Measurements from ENCODE around the gene IFT27.
A peak's percentile ranks its signal among the peaks of the same experiment; 100 is the strongest.

Gene IFT27

DNA sequence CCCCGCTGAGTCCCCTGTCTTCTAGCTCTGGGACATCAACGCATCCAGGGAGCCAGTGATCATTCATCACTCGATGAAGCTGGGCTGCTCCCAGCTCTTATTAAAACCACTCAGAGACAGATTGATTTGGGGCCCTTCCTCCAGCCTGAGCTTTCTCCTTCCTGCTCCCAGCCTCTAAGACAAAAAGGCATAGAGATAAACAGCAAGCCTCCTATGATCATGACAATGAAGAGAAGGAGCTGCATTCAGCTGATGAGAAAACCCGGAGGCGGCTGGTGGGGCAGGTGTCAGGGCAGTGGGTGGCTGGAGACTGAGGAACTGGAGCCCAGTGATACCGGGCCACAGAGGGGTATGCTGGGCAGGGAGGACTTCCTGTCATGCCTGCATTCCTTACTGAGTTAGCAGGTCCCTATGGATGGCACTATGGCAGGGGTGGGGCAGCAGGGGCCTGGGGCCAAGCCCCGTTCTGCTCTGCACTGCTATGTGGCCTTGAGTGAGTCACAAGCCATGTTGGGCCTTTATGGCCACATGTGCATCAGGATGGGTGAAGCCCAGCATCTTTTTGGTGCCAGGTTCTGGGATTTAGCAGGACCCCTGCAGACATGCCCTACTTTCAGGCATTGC, 20.7 kb upstream of the IFT27 start:
- DNase-seq, result no peak

GRCh38 chr22:36795633-36796032, 19.7 kb upstream of the IFT27 start:
- DNase-seq, result no peak

DNA sequence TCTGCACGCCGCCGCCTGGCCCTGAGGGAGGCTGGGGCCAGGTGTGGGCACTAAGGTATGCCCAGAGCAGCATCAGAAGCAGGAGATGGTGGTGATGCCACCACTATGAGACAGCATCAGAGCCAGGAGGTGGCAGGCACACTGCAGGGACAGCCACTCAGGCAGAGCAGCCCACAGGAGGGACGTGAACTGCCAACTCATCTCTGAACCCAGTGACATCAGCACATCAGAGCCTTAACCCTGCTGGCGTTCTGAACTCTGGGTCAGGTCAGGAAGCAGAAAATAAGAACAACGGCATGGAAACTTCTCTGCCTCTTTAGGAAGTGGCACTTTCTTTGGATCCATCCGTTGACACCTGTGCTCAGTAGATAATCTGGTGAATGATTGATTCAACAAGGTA, 14.7 kb upstream of the IFT27 start:
- no peak for DNase-seq

DNA sequence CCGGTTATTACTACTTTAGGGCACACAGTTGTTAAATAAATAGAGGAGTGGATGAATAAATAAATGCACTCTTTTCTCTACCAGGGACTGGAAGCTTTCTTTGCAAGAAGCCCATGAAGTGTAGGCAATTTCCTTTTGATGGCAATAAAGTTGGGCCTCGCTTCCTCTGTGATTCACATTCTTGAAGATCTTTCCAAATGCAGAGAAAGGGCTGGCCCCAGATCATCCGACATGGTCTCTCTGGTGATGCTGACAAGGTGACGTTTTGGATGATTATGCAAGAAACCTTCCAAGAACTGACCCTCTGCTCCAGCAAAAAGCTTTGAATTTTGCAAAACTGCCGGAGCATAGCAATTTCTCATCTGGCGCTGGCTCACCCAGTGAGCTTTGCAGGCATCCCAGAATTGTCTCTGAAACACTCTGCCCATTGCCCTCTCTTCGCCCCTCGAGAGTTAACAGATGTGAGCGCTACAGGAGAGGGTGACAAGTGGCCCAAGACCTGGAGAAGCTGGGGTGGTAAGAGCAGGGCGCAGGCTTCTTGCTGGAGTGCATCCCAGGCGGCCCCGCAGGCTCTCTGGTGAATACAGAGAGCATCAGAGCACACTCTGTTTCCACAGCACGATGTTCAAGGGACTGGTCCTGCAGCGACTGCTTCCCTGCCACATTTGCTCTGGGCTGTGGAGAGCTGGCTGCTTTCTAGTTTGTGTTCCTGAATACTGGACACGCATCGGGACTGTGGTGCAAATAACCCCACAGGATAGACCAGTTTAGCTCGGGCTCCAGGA, 11.5 kb upstream of the IFT27 start:
- no peak for DNase-seq

- no peak for DNase-seq
Measured at GRCh38 chr22:36783743-36784142, 7.8 kb upstream of the IFT27 start.

DNA sequence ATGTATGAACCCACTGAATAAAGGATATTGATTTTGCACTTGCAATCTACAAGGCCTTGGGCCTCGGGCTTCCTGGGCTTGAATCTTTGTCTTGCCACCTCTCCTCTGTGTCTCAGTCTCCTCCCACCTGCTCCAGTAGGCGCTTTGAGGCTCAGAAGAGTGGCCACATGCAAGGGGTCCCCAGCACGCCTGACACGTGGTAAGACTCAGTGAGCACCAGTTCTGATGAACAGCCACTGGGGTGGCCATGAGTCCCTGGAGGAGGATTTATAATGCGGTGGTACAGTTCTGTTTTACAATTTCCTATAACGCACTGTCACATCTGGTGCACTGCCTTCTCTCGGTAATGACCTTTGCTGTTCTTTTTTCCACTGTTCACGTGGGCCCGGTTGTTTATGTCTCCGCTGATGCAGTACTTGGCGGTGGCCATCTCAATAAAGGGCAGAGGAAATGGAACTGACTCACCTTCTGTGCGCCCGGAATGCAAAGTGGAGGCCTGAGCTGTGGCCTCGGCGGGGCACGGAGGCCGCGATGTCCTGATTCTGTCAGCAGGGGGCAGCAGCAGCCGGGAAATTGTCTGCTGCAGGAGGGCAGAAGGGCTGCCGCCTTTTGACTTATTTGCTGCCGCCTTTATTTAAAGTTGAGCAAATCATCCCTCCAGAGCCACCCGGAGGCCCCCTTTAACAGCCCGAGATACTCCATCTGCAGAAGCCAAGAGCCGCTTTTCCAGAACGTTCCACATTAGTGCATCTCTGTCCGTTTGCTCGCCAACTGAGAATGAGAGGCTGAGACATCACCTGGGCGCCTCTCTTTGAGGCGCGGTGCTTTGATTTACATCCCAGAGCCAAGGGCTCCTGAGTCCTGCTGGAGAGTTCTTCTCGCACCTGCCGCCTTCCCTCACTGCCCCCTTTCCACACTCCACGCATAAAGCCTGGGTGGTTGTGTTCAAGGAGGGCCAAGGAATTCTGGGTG, 6.0 kb upstream of the IFT27 start:
- DNase-seq, result peak; percentile 81

GRCh38 chr22:36778020-36778419, 2.1 kb upstream of the IFT27 start:
- DNase-seq, result no peak

DNA sequence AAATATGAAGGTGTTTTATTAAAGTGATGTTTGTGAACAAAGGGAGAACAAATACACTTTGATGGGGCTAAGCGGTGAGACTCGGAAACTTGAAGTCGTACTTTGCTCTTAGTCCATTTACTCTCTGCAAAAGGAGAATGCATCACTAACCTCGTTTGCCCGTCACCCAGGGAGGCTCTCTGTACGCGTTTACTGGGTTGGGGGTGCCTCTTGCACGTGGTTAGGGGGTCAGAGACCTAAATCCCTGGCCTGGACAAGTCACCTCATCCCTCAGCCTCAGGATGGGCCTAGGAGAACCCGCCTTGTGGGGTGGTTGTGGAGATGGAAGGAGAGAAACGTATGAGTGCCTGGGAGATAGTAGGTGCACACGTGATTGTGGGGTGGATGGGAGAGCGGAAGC, 803 bp upstream of the IFT27 start:
- no peak for DNase-seq

GRCh38 chr22:36775586-36775963, 344 bp downstream of the IFT27 start:
- no peak for DNase-seq

GRCh38 chr22:36773935-36774334, 2.0 kb downstream of the IFT27 start:
- DNase-seq, result no peak

- no peak for DNase-seq
Measured at GRCh38 chr22:36772451-36772850, 3.5 kb downstream of the IFT27 start.

DNA sequence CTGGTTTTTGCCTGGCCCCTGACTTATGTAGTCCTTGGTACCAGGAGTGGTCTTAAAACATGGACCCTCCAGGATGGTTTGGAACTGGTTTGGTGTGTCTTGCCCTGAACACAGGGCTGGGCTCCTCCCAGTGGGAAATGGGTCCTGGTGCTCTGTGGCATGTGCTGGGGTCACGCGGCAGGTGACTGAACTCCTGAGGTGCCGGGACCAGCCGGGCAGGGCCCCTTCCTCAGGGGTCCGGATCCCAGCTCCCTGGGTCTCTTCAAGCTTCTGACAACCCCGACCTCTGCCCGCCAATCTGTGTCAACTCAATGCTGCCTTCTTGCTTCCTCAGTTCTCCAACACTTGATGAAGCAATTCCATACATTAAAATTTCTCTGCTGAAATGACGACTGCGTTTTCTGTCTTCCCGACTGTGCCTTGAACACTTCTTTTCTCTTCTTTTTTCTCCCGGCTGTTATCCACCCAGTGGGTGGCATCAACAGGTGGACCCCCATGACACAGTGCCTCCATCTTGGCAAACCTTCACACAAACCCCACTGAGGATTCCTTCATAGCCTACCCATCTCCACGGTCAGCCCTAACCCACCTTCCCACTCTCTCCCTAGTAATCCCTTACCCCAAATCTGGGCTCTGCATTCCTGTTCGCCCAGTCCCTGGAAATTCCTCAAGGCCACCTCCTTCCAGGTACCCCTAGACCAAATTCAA, 4.4 kb downstream of the IFT27 start:
- no peak for DNase-seq

- DNase-seq, result no peak
Measured at GRCh38 chr22:36770513-36771231, 5.2 kb downstream of the IFT27 start.

GRCh38 chr22:36769541-36770512, 6.1 kb downstream of the IFT27 start:
- DNase-seq, result no peak

GRCh38 chr22:36768616-36769015, 7.3 kb downstream of the IFT27 start:
- DNase-seq, result no peak

DNA sequence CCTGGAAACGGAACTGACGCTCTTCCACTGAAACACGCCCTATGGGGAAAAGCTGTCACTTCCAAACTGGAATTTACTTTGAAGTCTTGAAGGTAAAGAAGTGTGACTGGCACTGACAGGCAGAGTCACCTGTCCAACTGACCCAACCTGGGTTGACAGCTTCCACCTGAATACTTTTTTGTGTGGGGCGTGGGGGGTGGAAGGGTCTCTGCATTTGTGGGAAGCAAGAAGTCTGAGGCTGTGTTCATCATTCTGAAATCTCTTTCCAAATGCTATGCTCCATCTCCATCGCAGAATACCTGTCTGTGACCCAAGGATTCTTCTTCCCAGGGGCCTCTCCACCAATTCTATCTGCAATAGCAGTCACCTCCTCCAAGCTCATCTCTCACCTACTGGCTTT, 7.8 kb downstream of the IFT27 start:
- DNase-seq, result no peak

- DNase-seq, result no peak
Measured at GRCh38 chr22:36767035-36767775, 8.7 kb downstream of the IFT27 start.

- DNase-seq, result no peak
Measured at GRCh38 chr22:36765943-36766450, 9.9 kb downstream of the IFT27 start.

GRCh38 chr22:36765131-36765942, 10.6 kb downstream of the IFT27 start:
- no peak for DNase-seq

All from 8988T (cell line).